GM21737 (cell line): Measurements from ENCODE around the gene FNDC3B.

ENCODE experiments used
- ATAC-seq: cut with Tn5 transposase; IDR thresholded peaks from one replicate; pipeline ENCODE4 v1.9.1; 2021; ENCODE audit warnings: mild to moderate bottlenecking, moderate library complexity; ENCODE audit not compliant: unreplicated experiment

Gene FNDC3B

GRCh38 chr3:172071780-172072330, 32.5 kb downstream of the FNDC3B start:
- no peak for ATAC-seq

- ATAC-seq, result no peak
Observed at GRCh38 chr3:172072543-172072942, 33.2 kb downstream of the FNDC3B start.

GRCh38 chr3:172073262-172073915, 34.0 kb downstream of the FNDC3B start:
- ATAC-seq, result no peak

GRCh38 chr3:172074032-172074431, 34.7 kb downstream of the FNDC3B start:
- ATAC-seq, result no peak

GRCh38 chr3:172074586-172074985, 35.2 kb downstream of the FNDC3B start:
- ATAC-seq, result no peak

GRCh38 chr3:172076212-172076611, 36.8 kb downstream of the FNDC3B start:
- ATAC-seq, result no peak

- no peak for ATAC-seq
Observed at GRCh38 chr3:172077197-172077757, 37.9 kb downstream of the FNDC3B start.

GRCh38 chr3:172078244-172078643, 38.9 kb downstream of the FNDC3B start:
- ATAC-seq, result no peak

GRCh38 chr3:172078721-172079120, 39.3 kb downstream of the FNDC3B start:
- ATAC-seq, result no peak

GRCh38 chr3:172079326-172079976, 40.1 kb downstream of the FNDC3B start:
- no peak for ATAC-seq

GRCh38 chr3:172080503-172080902, 41.1 kb downstream of the FNDC3B start:
- ATAC-seq, result no peak

- ATAC-seq, result no peak
Observed at GRCh38 chr3:172082269-172082668, 42.9 kb downstream of the FNDC3B start.

GRCh38 chr3:172082820-172083513, 43.6 kb downstream of the FNDC3B start:
- no peak for ATAC-seq

- ATAC-seq, result no peak
Observed at GRCh38 chr3:172083995-172084409, 44.6 kb downstream of the FNDC3B start.

GRCh38 chr3:172084871-172085556, 45.6 kb downstream of the FNDC3B start:
- ATAC-seq, result no peak

- no peak for ATAC-seq
Observed at GRCh38 chr3:172085557-172085895, 46.1 kb downstream of the FNDC3B start.

- no peak for ATAC-seq
Observed at GRCh38 chr3:172086071-172086470, 46.7 kb downstream of the FNDC3B start.

GRCh38 chr3:172087198-172087597, 47.8 kb downstream of the FNDC3B start:
- no peak for ATAC-seq

- peak; percentile 87 for ATAC-seq
Observed at GRCh38 chr3:172087602-172088580, 48.5 kb downstream of the FNDC3B start.

- ATAC-seq, result no peak
Observed at GRCh38 chr3:172089250-172089649, 49.9 kb downstream of the FNDC3B start.
